NCI-H146 treated with DMSO at 0.1 percent for 48 hours (cell line): ENCODE results near the gene SMIM35.

Experiments
- DNase-seq: peaks from one replicate; lab custom pipeline; 2025; ENCODE audit not compliant: unreplicated experiment; lab: John Stamatoyannopoulos, UW

SMIM35 gene

GRCh38 chr11:118086913-118087768, at the start of gene SMIM35:
TSS of gene SMIM35 (minus strand) at chr11:118086963. CDS start at chr11:118086757, 206 bp downstream.
- DNase-seq, result peak; percentile 55

- no peak for DNase-seq
These were observed 49.6 kb upstream of the SMIM35 start for GRCh38 chr11:118136341-118136740.

- DNase-seq, result no peak
These were observed 49.0 kb upstream of the SMIM35 start for GRCh38 chr11:118135796-118136165.

GRCh38 chr11:118135051-118135795, 48.5 kb upstream of the SMIM35 start:
- no peak for DNase-seq

GRCh38 chr11:118133816-118134215, 47.1 kb upstream of the SMIM35 start:
- DNase-seq, result no peak

- no peak for DNase-seq
These were observed 45.8 kb upstream of the SMIM35 start for GRCh38 chr11:118132385-118133151.

GRCh38 chr11:118129471-118130172, 42.9 kb upstream of the SMIM35 start:
- DNase-seq, result no peak

- DNase-seq, result no peak
These were observed 42.1 kb upstream of the SMIM35 start for GRCh38 chr11:118128721-118129470.

- no peak for DNase-seq
These were observed 41.5 kb upstream of the SMIM35 start for GRCh38 chr11:118128310-118128709.

- DNase-seq, result no peak
These were observed 39.5 kb upstream of the SMIM35 start for GRCh38 chr11:118126082-118126838.

- DNase-seq, result no peak
These were observed 38.3 kb upstream of the SMIM35 start for GRCh38 chr11:118124929-118125535.

GRCh38 chr11:118120793-118121192, 34.0 kb upstream of the SMIM35 start:
- DNase-seq, result no peak

GRCh38 chr11:118117790-118118601, 31.2 kb upstream of the SMIM35 start:
- DNase-seq, result no peak

- no peak for DNase-seq
These were observed 28.3 kb upstream of the SMIM35 start for GRCh38 chr11:118115048-118115447.

GRCh38 chr11:118114266-118114665, 27.5 kb upstream of the SMIM35 start:
- no peak for DNase-seq

GRCh38 chr11:118112711-118113430, 26.1 kb upstream of the SMIM35 start:
- no peak for DNase-seq

- DNase-seq, result no peak
These were observed 24.9 kb upstream of the SMIM35 start for GRCh38 chr11:118111744-118112035.
